GM23338 (cell line): ENCODE results near the gene NRL. TPM values are rescaled to one million over a fixed set of nuclear protein-coding genes. Genes with fewer than 3 reads are reported as not detected.
A peak's percentile ranks its signal among the peaks of the same experiment; 100 is the strongest.

ENCODE experiments used
- ATAC-seq: fragments of 200-7000 bp; cut with Tn5 transposase; 3 replicates; pipeline ENCODE4 v1.9.1; 2020
- DNase-seq: peaks from one replicate; pipeline ENCODE4 v3.0.0-alpha.2; 2015; ENCODE audit warnings: low spot score
- H2AFZ ChIP-seq: fragments of 200-600 bp; sonication (generic); 2 replicates; pipeline ENCODE4 v1.8.0; 2016; ENCODE audit warnings: antibody characterized with exemption, mild to moderate bottlenecking, moderate library complexity
- H3F3A ChIP-seq: fragments of 200-600 bp; sonication (generic); replicated peaks from 2 replicates; pipeline ENCODE4 v1.8.0; 2017; ENCODE audit warnings: antibody characterized with exemption, mixed run types, low read depth
- H3K27ac ChIP-seq: fragments of 200-600 bp; sonication (generic); 2 replicates; pipeline ENCODE4 v1.6.1; 2016; ENCODE audit warnings: low read depth
- H3K27me3 ChIP-seq: fragments of 200-600 bp; sonication (generic); 2 replicates; pipeline ENCODE4 v1.8.0; 2016; ENCODE audit warnings: mild to moderate bottlenecking, mixed run types, moderate library complexity; ENCODE audit not compliant: insufficient read depth
- H3K36me3 ChIP-seq: fragments of 200-600 bp; sonication (generic); 2 replicates; pipeline ENCODE4 v1.8.0; 2016; ENCODE audit warnings: mild to moderate bottlenecking; ENCODE audit not compliant: insufficient read depth
- H3K4me1 ChIP-seq: fragments of 200-600 bp; sonication (generic); 2 replicates; pipeline ENCODE4 v1.8.0; 2016; ENCODE audit warnings: mild to moderate bottlenecking, moderate library complexity; ENCODE audit not compliant: insufficient read depth
- H3K4me2 ChIP-seq: fragments of 200-600 bp; sonication (generic); 2 replicates; pipeline ENCODE4 v1.7.1; 2017; ENCODE audit warnings: mixed run types
- H3K4me3 ChIP-seq: fragments of 200-600 bp; sonication (generic); 2 replicates; pipeline ENCODE4 v1.6.1; 2016; ENCODE audit warnings: mixed run types
- H3K79me2 ChIP-seq: fragments of 200-600 bp; sonication (generic); replicated peaks from 2 replicates; pipeline ENCODE4 v1.8.0; 2017; ENCODE audit warnings: mild to moderate bottlenecking; ENCODE audit not compliant: insufficient read depth
- H3K9me2 ChIP-seq: fragments of 200-600 bp; sonication (generic); 2 replicates; pipeline ENCODE4 v1.8.0; 2017; ENCODE audit not compliant: insufficient read depth
- H4K20me1 ChIP-seq: fragments of 200-600 bp; sonication (generic); replicated peaks from 2 replicates; pipeline ENCODE4 v1.8.0; 2017; ENCODE audit warnings: mild to moderate bottlenecking; ENCODE audit not compliant: insufficient read depth
- H3K27ac Mint-ChIP-seq: 2 replicates; pipeline ENCODE4 v1.8.0; 2020; ENCODE audit warnings: inconsistent platforms, mild to moderate bottlenecking, moderate library complexity, mixed read lengths
- H3K27me3 Mint-ChIP-seq: 3 replicates; pipeline ENCODE4 v1.8.0; 2022; ENCODE audit warnings: low read depth, mild to moderate bottlenecking, moderate library complexity, mixed read lengths, inconsistent platforms; ENCODE audit not compliant: insufficient read depth, poor library complexity
- H3K36me3 Mint-ChIP-seq: 3 replicates; pipeline ENCODE4 v1.8.0; 2021; ENCODE audit warnings: low read depth, mild to moderate bottlenecking, inconsistent platforms, moderate library complexity, mixed read lengths
- H3K4me1 Mint-ChIP-seq: 3 replicates; pipeline ENCODE4 v1.8.0; 2020; ENCODE audit warnings: mild to moderate bottlenecking, inconsistent platforms, mixed read lengths
- H3K4me3 Mint-ChIP-seq: 3 replicates; pipeline ENCODE4 v1.8.0; 2021; ENCODE audit warnings: moderate library complexity, mild to moderate bottlenecking, inconsistent platforms, mixed read lengths
- H3K9me3 Mint-ChIP-seq: 3 replicates; pipeline ENCODE4 v1.8.0; 2020; ENCODE audit warnings: moderate library complexity, mild to moderate bottlenecking, inconsistent platforms, mixed read lengths
- CTCF ChIP-seq, 2 experiments: fragments of 200-600 bp in 1 of 2; sonication (generic) in 1 of 2; conservative IDR thresholded peaks; 2 replicates each; pipeline versions ENCODE4 v1.5.1 to v1.6.1; 2016 to 2017; ENCODE audit warnings: antibody characterized with exemption in 2 of 2, low read depth in 2 of 2, mild to moderate bottlenecking in 2 of 2, moderate library complexity in 1 of 2
- EZH2 ChIP-seq: fragments of 200-600 bp; sonication (generic); IDR thresholded peaks from one replicate; pipeline ENCODE4 v1.8.0; 2017; ENCODE audit warnings: antibody characterized with exemption, mild to moderate bottlenecking, low read depth; ENCODE audit not compliant: unreplicated experiment
- NANOG ChIP-seq: IDR thresholded peaks from 2 replicates; pipeline ENCODE4 v1.6.1; 2016; ENCODE audit warnings: antibody characterized with exemption, borderline replicate concordance
- POLR2AphosphoS5 ChIP-seq: IDR thresholded peaks from 2 replicates; pipeline ENCODE4 v1.6.1; 2016; ENCODE audit warnings: antibody characterized with exemption, low read depth
- REST ChIP-seq: IDR thresholded peaks from one replicate; pipeline ENCODE4 v1.6.1; 2018; ENCODE audit warnings: antibody characterized with exemption; ENCODE audit not compliant: unreplicated experiment
- ZNF114 ChIP-seq: fragments of 250-450 bp; sonication (Bioruptor Pico); IDR thresholded peaks from 2 replicates; pipeline ENCODE4 v1.5.0; 2020; ENCODE audit warnings: mild to moderate bottlenecking, moderate library complexity
- polyA plus RNA-seq: library from polyadenylated mRNA; unstranded; fragments of >200 nt; fragmentation: Nextera tagmentation; extraction: Ambion mirVana; gene quantifications from 2 replicates; pipeline ENCODE4 v1.2.1, GENCODE V29; 2016
- total RNA-seq: library from RNA; depleted of rRNA; stranded (reverse); fragments of >200 nt; shearing (Covaris generic); gene quantifications from 2 replicates; pipeline ENCODE4 v1.2.3, GENCODE V29; 2014

NRL gene
- total and polyA plus RNA-seq, 2 experiments from 2014 or later: 1.8 to 2.2 TPM

GRCh38 chr14:24081739-24082211 is 33.0 kb downstream of the NRL start (continued):
- TF ChIP-seq REST (no peak), CTCF (conservative IDR thresholded peaks at IDR 0.05; ENCODE audit: low read depth in 2 of 2) (no peak)

GRCh38 chr14:24080888-24081738 is 33.6 kb downstream of the NRL start:
- peak overlapping the region; percentile 78; the same call in 1 of the 2 replicates for H3K27ac ChIP-seq
- H3K4me3 Mint-ChIP-seq: peak overlapping the region; percentile 76
- ATAC-seq (peak; percentile 75), DNase-seq (peak; percentile 81)
- H3K79me2 ChIP-seq: no peaks in the 10 kb centered on the region
- H3K4me1 ChIP-seq: peaks cover 19% of the 10 kb centered on the region
- H4K20me1 ChIP-seq: no peaks in the 10 kb centered on the region
- no peaks in the 10 kb centered on the region for H3K9me2 ChIP-seq
- H3K27ac Mint-ChIP-seq: peak overlapping the region; percentile 80; the same call in 1 of the 2 replicates
- H3K36me3 ChIP-seq: no peaks in the 10 kb centered on the region
- peak overlapping the region; percentile 94 for H2AFZ ChIP-seq
- TF ChIP-seq NANOG (no peak), POLR2AphosphoS5 (peak; percentile 81), EZH2 (no peak), ZNF114 (CRISPR knock-in tag) (no peak)
- peak overlapping the region; percentile 83 for H3K4me3 ChIP-seq
- H3K4me1 Mint-ChIP-seq: peaks cover 41% of the 10 kb centered on the region
- peaks cover 14% of the 10 kb centered on the region; the same call in 1 of the 2 replicates for H3K27me3 ChIP-seq
- peaks cover 35% of the 10 kb centered on the region for H3K27me3 Mint-ChIP-seq
- H3K9me3 Mint-ChIP-seq: no peaks in the 10 kb centered on the region
- H3K36me3 Mint-ChIP-seq: no peaks in the 10 kb centered on the region; the same call in 2 of the 3 replicates
- H3F3A ChIP-seq: peaks cover 15% of the 10 kb centered on the region; the same call in 1 of the 2 replicates
- H3K4me2 ChIP-seq: peak overlapping the region; percentile 95
